ENCODE data around the gene ELOVL7.

ELOVL7 gene

GRCh38 chr5:60851626-60852025 lies 7.6 kb upstream of the ELOVL7 start:
- TF ChIP-seq CTCF (IDR thresholded peaks at IDR 0.05; ENCODE audit: insufficient read depth, missing control alignments), result no peak
- no peak for FAIRE-seq
- DNase-seq (ENCODE audit: insufficient read length, low spot score), result no peak

- FAIRE-seq (no peak), DNase-seq (ENCODE audit: insufficient read length, low spot score) (no peak)
- TF ChIP-seq CTCF (IDR thresholded peaks at IDR 0.05; ENCODE audit: insufficient read depth, missing control alignments), result no peak
Observed at GRCh38 chr5:60846298-60846697, 2.2 kb upstream of the ELOVL7 start.

- no peak for TF ChIP-seq CTCF (IDR thresholded peaks at IDR 0.05; ENCODE audit: insufficient read depth, missing control alignments)
- FAIRE-seq, result no peak
- no peak for DNase-seq (ENCODE audit: insufficient read length, low spot score)
Observed at GRCh38 chr5:60843386-60843935, 608 bp downstream of the ELOVL7 start.

- DNase-seq (ENCODE audit: insufficient read length, low spot score) (no peak), FAIRE-seq (no peak)
- TF ChIP-seq CTCF (IDR thresholded peaks at IDR 0.05; ENCODE audit: insufficient read depth, missing control alignments), result no peak
Observed at GRCh38 chr5:60842871-60843385, 1.1 kb downstream of the ELOVL7 start.

GRCh38 chr5:60841361-60841760 lies 2.7 kb downstream of the ELOVL7 start:
- TF ChIP-seq CTCF (IDR thresholded peaks at IDR 0.05; ENCODE audit: insufficient read depth, missing control alignments), result no peak
- no peak for FAIRE-seq

GRCh38 chr5:60836131-60836530 lies 7.9 kb downstream of the ELOVL7 start:
- FAIRE-seq (no peak), DNase-seq (ENCODE audit: insufficient read length, low spot score) (no peak)
- no peak for TF ChIP-seq CTCF (IDR thresholded peaks at IDR 0.05; ENCODE audit: insufficient read depth, missing control alignments)

More at GRCh38 chr5:60841361-60841760, 2.7 kb downstream of the ELOVL7 start:
- no peak for DNase-seq (ENCODE audit: insufficient read length, low spot score)

- FAIRE-seq, result no peak
Observed at GRCh38 chr5:60835554-60835953, 8.5 kb downstream of the ELOVL7 start.

More at GRCh38 chr5:60835554-60835953, 8.5 kb downstream of the ELOVL7 start:
- no peak for DNase-seq (ENCODE audit: insufficient read length, low spot score)
- no peak for TF ChIP-seq CTCF (IDR thresholded peaks at IDR 0.05; ENCODE audit: insufficient read depth, missing control alignments)
